ENCODE data around the gene SAMD4A.

DNA sequence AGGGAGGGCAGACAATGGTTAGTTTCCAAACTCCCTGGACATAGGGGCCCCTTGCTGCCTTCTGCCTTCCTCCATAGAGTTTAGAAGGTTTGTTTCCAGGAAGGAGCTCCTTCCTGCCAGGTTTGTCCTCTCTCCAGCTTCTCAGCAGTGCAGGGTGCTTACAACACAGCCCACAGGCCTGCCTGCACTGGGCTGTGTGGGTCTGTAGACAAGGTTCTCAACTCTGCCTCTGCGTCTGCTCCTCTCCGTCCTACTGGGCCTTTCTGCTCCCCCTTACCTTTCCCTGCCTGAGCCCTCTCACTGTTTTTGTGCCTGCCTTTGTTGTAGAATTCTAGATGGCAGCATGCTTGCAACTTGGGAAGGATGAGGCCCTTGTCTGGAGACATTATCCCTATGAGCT lies 124.0 kb downstream of the SAMD4A start:
- TF ChIP-seq POLR2A (IDR thresholded peaks at IDR 0.05; ENCODE audit: low read depth, low read length) (no peak), CTCF (conservative IDR thresholded peaks at IDR 0.05; ENCODE audit: low read depth, low read length) (no peak), RCOR1 (IDR thresholded peaks at IDR 0.05; ENCODE audit: insufficient replicate concordance, low read length) (no peak), USF2 (IDR thresholded peaks at IDR 0.05; ENCODE audit: low read depth, low read length) (no peak), CEBPB (IDR thresholded peaks at IDR 0.05; ENCODE audit: low read depth, low read length) (no peak), MAZ (IDR thresholded peaks at IDR 0.05; ENCODE audit: borderline replicate concordance, low read depth, low read length) (no peak), FOS (IDR thresholded peaks at IDR 0.05; ENCODE audit: low read depth, low read length) (no peak), RAD21 (IDR thresholded peaks at IDR 0.05; ENCODE audit: low read length) (no peak), MAFK (IDR thresholded peaks at IDR 0.05; ENCODE audit: low read depth, low read length) (no peak), NFE2L2 (IDR thresholded peaks at IDR 0.05; ENCODE audit: low read depth, low read length) (no peak), RFX5 (IDR thresholded peaks at IDR 0.05; ENCODE audit: low read depth, low read length) (no peak), BHLHE40 (IDR thresholded peaks at IDR 0.05; ENCODE audit: low read depth, low read length) (no peak), MXI1 (IDR thresholded peaks at IDR 0.05; ENCODE audit: borderline replicate concordance, low read depth, low read length) (no peak), CHD1 (IDR thresholded peaks at IDR 0.05; ENCODE audit: low read depth, low read length) (no peak)
